Stimulated activated CD4-positive, alpha-beta T cell treated with anti-CD3 and anti-CD28 coated beads, Interleukin-4, amount 100 ng/mL, for 24 hours (primary cell): ENCODE results near the gene ARHGAP30.
"Not testable (repeated sequence)": the region's sequence is repeated elsewhere in the genome, so short reads cannot be mapped to it uniquely, and the experiment has no call there.

Experiments
- DNase-seq: peaks from one replicate; pipeline ENCODE4 v3.0.0-alpha.2; 2020

The ARHGAP30 gene

DNA sequence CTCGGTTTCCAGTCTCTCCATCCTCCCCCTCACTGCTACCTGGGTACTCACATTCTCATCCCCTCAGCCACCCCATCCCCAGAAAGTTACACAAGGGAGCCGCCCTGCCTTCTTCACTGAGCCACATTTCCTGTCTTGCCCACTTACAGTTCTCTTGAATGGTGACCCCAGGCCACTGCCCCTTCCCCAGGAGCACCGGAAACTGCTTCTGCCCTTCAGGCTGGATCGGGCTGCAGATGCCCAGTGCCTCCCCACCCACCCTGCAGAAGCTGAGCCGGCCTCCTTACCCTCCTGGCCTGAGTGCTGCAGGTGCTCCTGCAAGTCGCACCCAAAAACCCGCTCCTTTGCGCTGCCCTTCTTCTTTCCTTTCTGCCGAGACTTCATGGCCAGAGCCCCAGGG is 450 bp downstream of the ARHGAP30 start:
- DNase-seq: no peak

DNA sequence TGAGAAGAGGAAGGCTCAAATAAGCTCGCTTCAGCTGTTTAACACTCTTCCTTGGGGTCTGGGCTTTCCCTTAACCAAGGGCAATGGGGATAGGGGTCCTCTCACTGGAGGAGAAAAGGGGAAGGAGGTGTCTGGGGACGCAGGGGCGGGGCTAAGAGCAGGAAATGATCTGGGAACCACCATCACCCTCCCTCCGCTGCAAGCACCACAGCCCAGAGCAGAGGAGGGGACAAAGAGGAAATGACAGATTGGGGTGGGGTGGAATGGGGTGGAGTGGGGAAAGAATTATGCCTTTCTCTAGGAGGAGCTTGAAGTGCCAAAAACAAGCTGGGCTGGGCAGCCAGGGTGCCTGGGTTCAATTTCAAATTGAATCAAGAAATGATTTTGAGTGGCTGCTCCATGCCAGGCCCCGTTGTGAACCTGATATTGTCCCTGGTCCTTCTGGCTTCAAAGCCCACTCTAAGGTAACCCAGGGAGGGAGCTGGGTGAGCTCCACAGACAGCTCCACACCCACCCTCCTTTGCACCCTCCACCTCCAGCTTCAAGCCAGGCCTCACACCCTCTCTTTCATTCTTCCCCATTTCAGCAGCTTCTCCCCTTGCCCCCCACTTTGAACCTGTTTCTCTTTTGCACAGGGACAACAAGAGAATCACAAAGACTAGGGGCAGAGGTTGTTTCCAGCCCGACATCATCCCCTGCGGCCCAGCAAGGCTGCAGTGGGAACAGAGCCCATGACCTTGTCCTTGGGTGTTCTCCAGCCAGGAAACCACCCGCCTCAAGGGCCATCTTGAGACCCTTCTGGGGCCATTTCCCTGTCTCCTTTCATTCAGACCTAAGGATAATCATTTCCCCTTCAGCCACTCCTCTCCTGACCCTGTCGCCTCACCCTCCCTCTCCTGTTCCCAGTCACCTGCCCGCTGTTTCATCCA is 1.1 kb downstream of the ARHGAP30 start:
- DNase-seq: peak; percentile 82

- DNase-seq: peak; percentile 43
Measured at GRCh38 chr1:161066694-161067093, 3.0 kb downstream of the ARHGAP30 start.

DNA sequence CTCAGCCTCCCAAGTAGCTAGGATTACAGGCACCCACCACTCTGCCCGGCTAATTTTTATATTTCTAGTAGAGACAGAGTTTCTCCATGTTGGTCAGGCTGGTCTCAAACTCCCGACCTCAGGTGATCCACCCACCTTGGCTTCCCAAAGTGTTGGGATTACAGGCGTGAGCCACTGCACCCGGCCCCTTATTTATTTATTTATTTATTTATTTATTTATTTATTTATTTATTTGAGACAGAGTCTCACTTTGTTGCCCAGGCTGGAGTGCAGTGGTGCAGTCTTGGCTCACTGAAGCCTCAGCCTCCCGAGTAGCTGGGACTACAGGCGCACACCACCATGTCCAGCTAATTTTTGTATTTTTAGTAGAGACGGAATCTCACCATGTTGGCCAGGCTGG is 4.0 kb downstream of the ARHGAP30 start:
- not testable (repeated sequence) for DNase-seq

- DNase-seq: not testable (repeated sequence)
Measured at GRCh38 chr1:161063936-161064335, 5.8 kb downstream of the ARHGAP30 start.

DNA sequence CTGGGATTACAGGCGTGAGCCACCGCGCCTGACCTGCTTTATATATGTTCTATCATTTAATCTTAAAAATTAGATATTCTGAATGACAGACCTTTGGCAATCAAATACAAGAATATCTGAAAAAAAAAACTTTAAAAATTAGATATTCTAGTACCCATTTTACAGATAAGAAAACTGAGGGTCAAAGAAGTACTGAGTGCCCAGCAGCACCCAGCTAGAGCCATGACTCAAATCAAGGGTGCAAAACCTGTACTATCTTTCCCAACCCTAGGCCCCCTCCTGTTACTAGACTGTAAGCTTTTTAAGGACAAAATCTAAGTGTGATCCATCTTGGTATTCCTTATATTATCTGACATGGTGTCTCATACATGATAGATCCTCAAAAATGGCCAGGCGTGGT is 8.3 kb downstream of the ARHGAP30 start:
- DNase-seq: no peak

- no peak for DNase-seq
Measured at GRCh38 chr1:161059293-161059692, 10.4 kb downstream of the ARHGAP30 start.

DNA sequence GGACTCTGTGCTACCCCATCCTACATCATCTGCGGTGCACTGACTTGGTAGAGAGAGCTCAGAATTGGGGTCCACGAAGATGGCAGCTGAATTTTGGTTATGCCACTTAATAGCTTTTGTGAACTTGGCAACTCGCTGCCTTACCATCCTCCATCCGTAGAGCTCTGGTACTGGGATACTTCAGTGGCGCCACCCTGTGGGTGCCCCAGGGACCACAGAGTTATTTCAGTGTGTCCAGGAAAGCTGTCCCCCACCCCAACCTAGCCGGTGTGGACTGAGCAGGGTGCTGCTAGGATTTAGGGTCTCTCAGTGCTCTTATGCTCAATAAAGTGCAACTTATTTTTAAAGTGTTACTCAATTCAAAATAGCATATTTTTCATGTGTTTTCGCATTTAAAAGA is 14.9 kb downstream of the ARHGAP30 start:
- DNase-seq: no peak

DNA sequence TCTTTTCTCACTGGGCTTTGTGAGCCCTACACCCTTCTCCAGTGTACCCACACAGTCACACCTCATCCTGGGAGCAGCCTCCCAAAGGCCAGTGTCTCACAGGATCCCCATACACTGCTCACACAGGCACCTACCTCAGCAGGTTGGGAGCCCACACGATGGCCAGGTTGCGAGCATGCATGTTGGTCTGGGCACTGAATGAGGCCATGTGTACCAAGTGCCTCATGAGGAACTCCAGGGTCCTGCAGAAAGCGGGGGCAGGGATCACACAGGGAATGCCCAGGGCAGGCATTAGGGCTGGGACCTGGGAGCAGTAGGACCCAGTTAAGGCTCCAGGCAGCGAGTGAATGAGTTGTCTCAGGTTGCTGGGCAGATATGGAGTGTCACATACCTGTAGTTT is 15.5 kb downstream of the ARHGAP30 start:
- DNase-seq: no peak

- DNase-seq: no peak
Measured at GRCh38 chr1:161052899-161053298, 16.8 kb downstream of the ARHGAP30 start.

DNA sequence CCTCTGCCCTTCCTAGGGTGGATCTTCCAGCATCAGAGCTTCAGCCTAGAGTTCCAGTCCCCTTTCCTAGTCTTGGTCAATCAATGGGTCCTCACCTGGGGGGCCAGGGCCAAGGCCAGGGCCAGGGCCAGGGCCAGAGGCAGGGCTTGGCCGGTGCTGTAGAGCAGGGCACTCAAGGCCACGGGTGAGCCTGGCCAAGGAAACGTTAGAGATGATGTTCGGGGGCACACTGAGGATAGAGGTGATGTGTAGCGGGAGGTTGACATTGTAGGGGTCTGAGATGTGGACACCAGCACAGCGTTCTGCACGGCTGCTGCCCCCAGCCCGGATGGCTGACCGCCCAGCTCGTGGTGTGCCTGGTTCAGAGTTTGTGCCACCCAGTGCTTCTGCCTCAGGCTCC is 18.5 kb downstream of the ARHGAP30 start:
- DNase-seq: no peak

DNA sequence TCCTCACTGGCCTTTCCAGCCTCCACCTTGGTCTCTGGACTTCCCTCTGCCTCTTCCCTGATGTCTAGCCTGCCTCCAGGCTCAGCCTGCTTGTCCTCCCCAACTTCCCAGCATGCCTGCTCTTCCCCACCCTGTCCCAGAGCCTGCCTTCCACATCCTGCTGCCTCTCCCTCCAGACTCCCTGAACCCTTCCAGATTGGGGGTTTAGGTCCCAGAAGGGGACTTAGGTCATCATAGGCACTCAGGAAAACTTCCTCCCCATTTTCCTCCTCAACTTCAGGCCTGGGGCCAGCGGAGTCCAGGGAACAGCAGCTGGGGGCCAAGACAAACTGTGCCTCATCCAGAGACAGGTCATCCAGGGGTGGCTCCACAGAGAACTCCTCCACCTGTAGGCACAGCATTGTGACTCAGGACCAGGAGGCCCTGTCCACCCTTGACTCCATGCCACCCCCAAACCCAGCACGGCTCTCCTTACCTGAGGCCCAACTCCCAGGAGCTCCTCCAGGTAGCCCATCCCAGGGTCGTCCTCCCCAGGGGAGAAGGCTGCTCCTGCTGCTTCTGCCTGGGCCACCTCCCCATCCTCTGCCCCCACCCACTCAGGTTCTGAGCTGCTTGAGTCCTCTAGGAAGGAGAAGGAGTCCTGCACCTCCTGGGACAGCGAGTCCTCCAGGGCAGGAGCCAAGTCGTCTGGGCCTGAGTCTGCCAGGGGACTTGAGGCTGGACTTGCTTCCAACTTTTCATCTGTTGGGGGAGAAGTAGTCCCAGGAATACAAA is 20.6 kb downstream of the ARHGAP30 start:
- no peak for DNase-seq

DNA sequence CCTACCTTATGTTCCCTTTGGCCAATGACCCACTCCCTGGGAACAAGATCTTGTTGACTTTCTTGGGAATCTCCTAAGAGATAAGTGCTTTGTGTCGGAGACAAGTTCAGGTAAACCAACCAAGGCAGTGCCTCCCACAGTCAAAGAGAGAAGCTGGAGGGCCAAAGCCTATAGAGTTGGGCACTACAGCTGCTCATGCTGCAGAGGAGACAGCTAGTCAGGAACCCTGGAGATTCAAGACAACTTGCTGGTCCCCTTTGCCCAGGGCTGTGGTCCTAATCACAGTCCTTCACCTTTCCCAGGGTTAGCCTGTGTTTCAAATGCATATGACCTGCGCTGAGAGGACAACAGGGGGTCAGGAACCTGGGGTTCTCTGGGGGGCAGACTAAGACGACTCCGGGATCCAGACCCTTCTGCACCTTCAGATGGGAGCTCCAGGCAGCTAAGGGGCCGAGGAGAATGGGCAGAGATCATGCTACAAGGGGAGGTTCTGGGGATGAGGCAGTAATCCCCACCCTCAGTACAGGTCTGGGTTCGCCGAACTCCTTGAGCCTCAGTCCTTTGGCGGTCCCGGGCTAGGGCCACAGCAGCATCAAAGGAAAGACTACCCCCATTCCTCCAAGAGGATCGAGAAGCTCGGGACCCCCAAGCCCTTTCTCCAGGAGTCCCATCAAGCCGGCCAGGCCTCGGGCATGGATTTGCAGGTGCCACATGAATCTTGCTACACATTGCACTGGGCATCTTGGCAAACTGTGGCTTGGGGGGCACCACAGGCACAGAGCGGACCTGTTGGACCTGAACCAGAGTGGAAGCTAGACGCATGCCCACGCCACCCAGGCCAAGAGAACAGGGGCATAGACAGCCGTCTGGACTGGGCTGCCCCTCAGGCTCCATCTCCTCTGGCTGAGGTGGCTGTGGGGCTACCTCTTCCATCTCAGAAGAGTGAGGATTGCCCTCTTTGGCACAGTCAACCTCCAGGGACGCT is 22.0 kb downstream of the ARHGAP30 start:
- no peak for DNase-seq

- no peak for DNase-seq
Measured at GRCh38 chr1:161046605-161047228, 23.0 kb downstream of the ARHGAP30 start.

DNA sequence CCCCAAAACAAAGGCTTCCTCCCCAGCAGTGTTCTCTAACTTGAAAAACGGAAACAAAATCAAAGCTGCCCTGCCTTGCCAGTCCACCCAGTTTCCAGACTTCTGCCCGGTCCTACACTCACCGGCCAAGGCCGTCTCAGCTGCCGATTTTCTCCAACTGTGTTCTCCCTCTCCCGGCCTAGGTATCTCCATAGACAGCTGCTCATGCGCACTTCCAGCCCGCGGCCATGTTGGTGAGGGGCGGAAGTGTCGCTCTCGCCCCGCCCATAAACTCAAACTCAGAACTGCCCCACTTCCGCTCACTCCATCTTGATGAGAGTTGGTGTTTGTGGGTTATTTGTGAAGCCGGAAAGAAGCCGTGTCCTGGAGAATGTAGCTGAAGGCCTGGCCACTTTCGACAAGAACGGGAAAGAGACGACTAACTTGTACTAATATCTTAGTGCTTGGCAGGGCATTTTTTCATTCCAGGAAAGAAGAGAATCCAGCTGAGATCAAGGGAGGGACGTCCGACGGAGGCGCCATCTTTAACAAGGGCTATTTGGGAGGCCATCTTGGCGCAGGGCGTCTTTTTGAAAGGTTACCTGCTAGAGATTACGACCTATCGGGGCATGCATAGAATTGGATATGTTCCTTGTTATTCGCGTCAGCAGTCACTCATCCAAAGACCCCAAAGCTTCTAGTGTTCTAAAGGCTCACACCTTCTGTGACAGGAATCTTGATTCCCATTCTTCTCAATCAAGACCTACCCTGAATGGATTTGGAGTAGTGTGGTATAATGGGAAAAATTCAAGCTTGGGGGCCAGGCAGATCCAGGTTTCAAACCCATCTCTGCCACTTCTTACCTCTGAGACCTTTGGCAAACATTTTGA is 23.7 kb downstream of the ARHGAP30 start, which contains the start of gene USF1:
Gene USF1 (minus strand): TSS at position 242 of the 869 bp plus-strand sequence. CDS start 2,702 bp downstream, outside the sequence.
- peak; percentile 93 for DNase-seq

GRCh38 chr1:161044908-161045735 is 24.6 kb downstream of the ARHGAP30 start:
- DNase-seq: peak; percentile 54

GRCh38 chr1:161044535-161044907 is 25.2 kb downstream of the ARHGAP30 start:
- no peak for DNase-seq

- DNase-seq: no peak
Measured at GRCh38 chr1:161039546-161039945, 30.1 kb downstream of the ARHGAP30 start.

GRCh38 chr1:161039154-161039545 is 30.5 kb downstream of the ARHGAP30 start:
- DNase-seq: no peak

- peak; percentile 88 for DNase-seq
Measured at GRCh38 chr1:161038523-161039153, 31.1 kb downstream of the ARHGAP30 start, which contains the start of gene TSTD1. Gene TSTD1, minus strand, starts transcription at chr1:161038964. Its CDS starts 75 bp downstream, at chr1:161038889.
